Epithelial cell of esophagus (primary cell): Measurements from ENCODE around the gene MON1A.
"Not testable (repeated sequence)": the region's sequence is repeated elsewhere in the genome, so short reads cannot be mapped to it uniquely, and the experiment has no call there.

ENCODE experiments used
- DNase-seq: peaks from one replicate; pipeline ENCODE4 v3.0.0; 2010; ENCODE audit warnings: low read depth
- H3K4me3 ChIP-seq: 2 replicates; pipeline ENCODE4 v1.5.1; 2011; ENCODE audit warnings: mild to moderate bottlenecking, low read length, control low read depth
- TF ChIP-seq, protein P1 (sequence below): IDR thresholded peaks from 2 replicates; pipeline ENCODE4 v1.5.1; 2011; ENCODE audit warnings: low read depth, mild to moderate bottlenecking, low read length, control low read depth, inconsistent platforms; ENCODE audit not compliant: insufficient read depth; ENCODE audit errors: missing control alignments

The MON1A gene

DNA sequence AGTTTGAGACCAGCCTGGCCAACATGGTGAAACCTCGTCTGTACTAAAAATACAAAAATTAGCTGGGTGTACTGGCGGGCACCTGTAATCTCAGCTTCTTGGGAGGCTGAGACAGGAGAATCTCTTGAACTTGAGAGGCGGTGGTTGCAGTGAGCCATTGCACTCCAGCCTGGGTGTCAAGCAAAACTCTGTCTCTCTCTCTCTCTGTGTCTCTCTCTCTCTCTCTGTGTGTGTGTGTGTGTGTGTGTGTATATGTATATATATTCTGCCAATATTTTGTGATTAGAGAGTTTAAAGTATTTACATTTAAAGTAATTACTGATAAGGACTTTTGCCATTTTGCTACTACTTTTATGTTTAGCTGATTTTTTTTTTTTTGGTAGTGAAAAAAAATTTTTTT lies 26.0 kb upstream of the MON1A start:
- DNase-seq: no peak
- TF ChIP-seq, protein P1, sequence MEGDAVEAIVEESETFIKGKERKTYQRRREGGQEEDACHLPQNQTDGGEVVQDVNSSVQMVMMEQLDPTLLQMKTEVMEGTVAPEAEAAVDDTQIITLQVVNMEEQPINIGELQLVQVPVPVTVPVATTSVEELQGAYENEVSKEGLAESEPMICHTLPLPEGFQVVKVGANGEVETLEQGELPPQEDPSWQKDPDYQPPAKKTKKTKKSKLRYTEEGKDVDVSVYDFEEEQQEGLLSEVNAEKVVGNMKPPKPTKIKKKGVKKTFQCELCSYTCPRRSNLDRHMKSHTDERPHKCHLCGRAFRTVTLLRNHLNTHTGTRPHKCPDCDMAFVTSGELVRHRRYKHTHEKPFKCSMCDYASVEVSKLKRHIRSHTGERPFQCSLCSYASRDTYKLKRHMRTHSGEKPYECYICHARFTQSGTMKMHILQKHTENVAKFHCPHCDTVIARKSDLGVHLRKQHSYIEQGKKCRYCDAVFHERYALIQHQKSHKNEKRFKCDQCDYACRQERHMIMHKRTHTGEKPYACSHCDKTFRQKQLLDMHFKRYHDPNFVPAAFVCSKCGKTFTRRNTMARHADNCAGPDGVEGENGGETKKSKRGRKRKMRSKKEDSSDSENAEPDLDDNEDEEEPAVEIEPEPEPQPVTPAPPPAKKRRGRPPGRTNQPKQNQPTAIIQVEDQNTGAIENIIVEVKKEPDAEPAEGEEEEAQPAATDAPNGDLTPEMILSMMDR: no peak

DNA sequence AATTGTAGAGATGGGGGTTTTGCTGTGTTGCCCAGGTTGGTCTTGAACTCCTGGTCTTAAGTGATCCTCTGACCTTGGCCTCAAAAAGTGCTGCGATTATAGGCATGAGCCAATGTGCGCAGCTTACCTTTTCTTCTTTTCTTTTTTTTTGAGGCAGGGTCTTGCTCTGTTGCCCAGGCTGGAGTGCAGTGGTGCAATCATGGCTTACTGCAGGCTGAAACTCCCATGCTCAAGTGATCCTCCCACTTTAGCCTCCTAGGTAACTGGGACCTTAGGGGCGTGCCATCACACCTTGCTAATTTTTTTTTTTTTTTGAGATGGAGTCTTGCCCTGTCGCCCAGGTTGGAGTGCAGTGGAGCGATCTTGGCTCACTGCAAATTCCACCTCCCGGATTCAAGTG lies 23.3 kb upstream of the MON1A start:
- TF ChIP-seq, protein P1: no peak
- H3K4me3 ChIP-seq: no peak overlapping the region
- no peak for DNase-seq

More for the DNA sequence above, 26.0 kb upstream of the MON1A start:
- H3K4me3 ChIP-seq: no peak overlapping the region

DNA sequence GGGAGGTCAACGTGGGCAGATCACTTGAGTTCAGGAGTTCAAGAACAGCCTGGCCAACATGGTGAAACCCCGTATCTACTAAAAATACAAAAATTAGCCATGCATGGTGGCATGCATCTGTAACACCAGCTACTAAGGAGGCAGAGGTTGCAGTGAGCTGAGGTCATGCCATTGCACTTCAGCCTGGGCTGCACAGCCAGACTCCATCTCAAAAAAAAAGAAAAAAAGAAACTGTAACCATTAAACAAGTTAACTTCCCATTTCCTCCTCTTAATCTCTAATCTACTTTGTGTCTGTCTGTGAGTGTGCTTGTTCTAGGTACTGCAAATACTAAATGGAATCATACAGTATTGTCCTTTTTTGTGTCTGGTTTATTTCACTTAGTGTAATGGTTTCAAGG lies 13.0 kb upstream of the MON1A start:
- TF ChIP-seq, protein P1: no peak
- no peak for DNase-seq

DNA sequence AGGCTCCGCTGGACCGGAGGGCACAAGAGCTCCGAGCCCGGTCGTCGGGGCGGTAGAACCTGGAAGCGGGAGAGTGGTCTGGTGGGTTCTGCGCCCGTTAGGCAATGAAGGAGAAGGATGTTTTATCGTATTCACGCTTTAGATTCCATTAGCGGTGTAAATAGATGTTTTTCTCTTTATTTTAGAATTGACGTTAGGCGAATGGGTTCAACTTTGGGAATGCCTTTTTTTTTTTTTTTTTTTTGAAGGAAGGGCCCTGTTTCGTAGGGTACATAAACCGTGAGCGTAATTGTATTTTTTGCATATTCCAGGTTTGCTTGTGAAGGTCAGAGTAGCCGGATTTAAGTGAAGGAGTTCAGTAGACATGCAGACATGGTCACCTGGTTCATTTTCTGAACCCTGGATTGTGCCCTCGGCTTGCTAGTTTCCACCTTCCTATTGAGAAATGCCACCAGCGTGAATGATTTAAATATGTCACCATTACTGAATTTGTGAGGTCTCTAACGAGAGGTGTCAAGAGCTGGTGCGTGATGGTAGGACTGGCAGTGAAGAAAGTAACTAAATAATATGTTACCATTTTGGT lies 11.1 kb upstream of the MON1A start:
- H3K4me3 ChIP-seq: peak overlapping the region; percentile 96
- TF ChIP-seq, protein P1: no peak
- DNase-seq: peak; percentile 5

More for the DNA sequence above, 13.0 kb upstream of the MON1A start:
- H3K4me3 ChIP-seq: no peak overlapping the region

DNA sequence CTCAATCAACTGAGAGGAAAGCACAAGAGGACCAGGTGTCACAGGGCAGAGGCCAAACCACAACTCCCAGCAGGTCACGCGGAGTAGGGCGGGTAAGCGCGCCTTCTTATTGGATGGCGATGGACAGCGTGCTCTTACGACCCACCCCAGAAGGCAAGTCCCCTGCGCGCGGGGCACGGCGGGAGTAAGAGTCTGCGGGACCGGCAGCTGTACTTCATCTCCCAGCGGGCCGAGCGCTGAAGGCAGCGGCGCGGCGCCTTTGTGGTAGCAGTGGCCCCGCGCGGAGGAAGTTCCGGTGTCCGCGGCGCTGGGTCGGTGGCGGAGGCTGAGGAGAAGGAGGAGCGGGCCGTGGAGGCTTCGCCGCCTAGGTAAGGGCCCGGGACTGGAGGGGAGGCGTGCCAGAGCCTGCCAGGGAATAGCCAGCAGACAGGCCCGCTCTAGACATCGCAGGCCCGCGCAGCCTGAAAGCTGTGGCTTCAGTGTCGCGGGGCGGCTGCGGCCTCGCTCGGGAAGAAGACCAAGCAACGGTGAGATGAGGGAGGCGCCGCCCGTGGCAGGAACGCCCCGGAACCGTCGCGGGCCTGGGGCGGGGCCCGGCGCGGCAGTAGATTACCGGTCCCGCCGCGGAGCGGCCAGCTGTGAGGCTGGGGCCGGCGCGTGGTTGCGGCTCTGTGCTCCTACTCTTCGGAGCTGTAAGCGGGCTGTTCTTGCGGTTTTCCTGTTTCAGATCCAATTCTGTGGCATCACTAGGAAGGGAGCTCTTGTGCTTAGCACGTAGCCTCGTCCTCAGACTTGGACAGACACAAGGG lies 10.5 kb upstream of the MON1A start, which contains the start of gene RBM6:
Gene RBM6, plus strand, starts transcription at position 293 of the 809 bp plus-strand sequence. CDS start 22,492 bp downstream, outside the sequence.
- H3K4me3 ChIP-seq: peak within 1 kb of the TSS; percentile 96
- DNase-seq: peak; percentile 98
- TF ChIP-seq, protein P1: no peak

DNA sequence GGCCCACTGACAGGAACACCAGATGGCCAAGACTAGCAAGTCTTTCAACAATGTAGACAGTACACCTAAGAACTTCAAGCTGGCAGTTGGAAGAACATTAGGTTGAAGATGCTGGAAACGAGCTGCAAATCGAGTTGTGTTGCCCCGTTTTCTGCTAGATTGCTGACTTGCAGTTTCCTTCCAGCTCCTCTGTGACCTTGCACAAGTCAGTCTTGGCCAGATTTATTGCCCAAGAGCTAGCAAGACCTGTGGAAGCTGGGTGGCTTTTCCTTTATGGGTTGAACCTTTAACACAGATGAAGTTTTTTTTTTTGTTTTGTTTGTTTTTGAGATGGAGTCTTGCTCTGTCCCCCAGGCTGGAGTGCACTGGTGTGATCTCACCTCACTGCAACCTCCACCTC lies 7.5 kb upstream of the MON1A start:
- DNase-seq: no peak
- no peak overlapping the region for H3K4me3 ChIP-seq
- TF ChIP-seq, protein P1: no peak

DNA sequence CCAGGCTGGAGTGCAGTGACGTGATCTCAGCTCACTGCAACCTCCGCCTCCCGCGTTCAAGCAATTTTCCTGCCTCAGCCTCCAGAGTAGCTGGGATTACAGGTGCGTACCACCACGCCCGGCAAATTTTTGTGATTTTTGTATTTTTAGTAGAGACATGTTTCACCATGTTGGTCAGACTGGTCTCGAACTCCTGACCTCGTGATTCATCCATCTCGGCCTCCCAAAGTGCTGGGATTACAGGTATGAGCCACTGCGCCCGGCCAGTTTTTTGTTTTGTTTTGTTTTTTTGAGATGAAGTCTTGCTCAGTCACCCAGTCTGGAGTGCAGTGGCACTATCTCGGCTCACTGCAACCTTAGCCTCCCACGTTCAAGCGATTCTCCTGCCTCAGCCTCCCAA lies 2.7 kb upstream of the MON1A start:
- DNase-seq, H3K4me3 ChIP-seq: not testable (repeated sequence)
